ENCODE results near the gene PKDREJ. TPM values are rescaled to one million over a fixed set of nuclear protein-coding genes. Genes with fewer than 3 reads are reported as not detected.
A peak's percentile ranks its signal among the peaks of the same experiment; 100 is the strongest.

Gene PKDREJ
- total and polyA plus RNA-seq, 12 donors = 0.01 to 0.23 (median 0.10) TPM; not detected in 1

DNA sequence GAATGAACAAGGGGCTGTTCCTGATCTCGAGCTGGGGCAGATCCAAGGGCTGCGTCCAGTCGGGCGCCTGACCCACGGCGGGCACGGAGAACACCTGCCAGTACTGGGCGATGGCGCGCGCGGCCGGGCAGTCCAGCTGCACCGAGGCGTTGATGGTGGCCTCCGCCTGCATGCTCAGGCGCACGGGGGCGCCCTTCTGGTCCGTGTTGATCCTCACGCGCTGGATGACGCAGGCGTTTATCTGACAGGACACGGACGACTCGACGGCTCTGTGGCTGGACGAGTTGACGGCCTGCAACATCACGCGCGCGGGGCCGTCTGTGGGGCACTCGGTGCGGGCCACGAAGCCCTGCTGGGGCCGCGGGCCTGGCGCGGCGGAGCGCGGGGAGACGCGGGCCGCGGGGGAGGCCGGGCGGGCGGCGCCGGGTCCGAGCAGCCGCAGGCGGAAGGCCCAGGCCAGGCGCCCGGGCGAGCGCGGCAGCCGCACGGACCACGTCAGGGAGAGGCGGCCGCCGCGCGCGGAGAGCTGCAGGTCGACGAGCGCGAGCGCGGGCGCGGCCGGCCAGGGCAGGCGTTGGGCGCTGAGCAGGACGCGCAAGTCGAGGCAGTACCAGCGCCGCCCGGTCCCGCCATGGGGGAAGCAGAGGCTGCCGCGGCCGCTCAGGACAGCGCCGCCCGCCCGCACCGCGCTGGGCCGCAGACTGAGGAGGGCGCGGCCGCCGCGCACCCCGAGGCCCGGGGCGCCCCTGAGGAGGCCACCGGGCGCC is 511 bp downstream of the PKDREJ start:
- H3K9me3 ChIP-seq = peaks cover 0 to 6% (median 0%) of the 10 kb centered on the region in 11 donors
- intact Hi-C loops (cut with DNase I) = no loop called here

DNA sequence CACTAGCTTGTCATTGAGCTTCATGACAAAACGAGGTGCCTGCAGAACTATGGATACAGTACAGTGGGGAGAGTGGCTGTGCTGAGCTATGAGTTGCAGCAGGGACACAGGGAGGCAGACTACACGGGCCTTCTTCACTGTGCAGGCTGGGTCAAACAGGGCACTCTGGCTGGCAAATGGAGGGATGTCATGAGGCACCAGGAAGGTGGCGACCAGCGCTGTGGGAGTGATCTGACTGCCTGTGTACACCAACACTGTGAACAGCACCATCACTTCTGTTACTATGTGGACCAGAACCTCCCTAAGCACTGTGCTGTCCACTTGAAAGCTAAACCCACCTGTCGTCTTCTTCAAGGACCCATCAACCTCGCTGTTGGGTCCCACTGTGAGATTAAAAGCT is 3.1 kb downstream of the PKDREJ start:
- Histone ChIP-seq H3K9me3 (no peaks in the 10 kb centered on the region), H3K27ac (no peak overlapping the region), H3K4me3 (no peak overlapping the region), H3K36me3 (no peaks in the 10 kb centered on the region), H3K4me1 (peaks cover 0 to 19% (median 0%) of the 10 kb centered on the region in 9 donors), H3K27me3 (peaks cover 0 to 19% (median 0%) of the 10 kb centered on the region in 7 donors)
- 72 to 74% methylated on average over 6 of the region's 6 CpGs for WGBS, 2 donors
- no peak for ATAC-seq
- no peak for DNase-seq
- TF ChIP-seq, protein P1, sequence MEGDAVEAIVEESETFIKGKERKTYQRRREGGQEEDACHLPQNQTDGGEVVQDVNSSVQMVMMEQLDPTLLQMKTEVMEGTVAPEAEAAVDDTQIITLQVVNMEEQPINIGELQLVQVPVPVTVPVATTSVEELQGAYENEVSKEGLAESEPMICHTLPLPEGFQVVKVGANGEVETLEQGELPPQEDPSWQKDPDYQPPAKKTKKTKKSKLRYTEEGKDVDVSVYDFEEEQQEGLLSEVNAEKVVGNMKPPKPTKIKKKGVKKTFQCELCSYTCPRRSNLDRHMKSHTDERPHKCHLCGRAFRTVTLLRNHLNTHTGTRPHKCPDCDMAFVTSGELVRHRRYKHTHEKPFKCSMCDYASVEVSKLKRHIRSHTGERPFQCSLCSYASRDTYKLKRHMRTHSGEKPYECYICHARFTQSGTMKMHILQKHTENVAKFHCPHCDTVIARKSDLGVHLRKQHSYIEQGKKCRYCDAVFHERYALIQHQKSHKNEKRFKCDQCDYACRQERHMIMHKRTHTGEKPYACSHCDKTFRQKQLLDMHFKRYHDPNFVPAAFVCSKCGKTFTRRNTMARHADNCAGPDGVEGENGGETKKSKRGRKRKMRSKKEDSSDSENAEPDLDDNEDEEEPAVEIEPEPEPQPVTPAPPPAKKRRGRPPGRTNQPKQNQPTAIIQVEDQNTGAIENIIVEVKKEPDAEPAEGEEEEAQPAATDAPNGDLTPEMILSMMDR (IDR thresholded peaks at IDR 0.05) = no peak
- intact Hi-C loops (cut with DNase I) = no loop called here

More for the DNA sequence above, 511 bp downstream of the PKDREJ start:
- no peak overlapping the region for H3K27ac ChIP-seq
- no peaks in the 10 kb centered on the region for H3K36me3 ChIP-seq
- DNase-seq (peak; percentile 69 to 80), ATAC-seq (peak; percentile 39 to 66 (median 52))
- peaks cover 0 to 30% (median 12%) of the 10 kb centered on the region in 9 donors for H3K4me1 ChIP-seq
- WGBS, 2 donors = 10 to 12% methylated on average over 76 to 109 of the region's 109 CpGs
- TF ChIP-seq, protein P1 (IDR thresholded peaks at IDR 0.05) = peak in 6 of 9 donors; percentile 27 to 61 (median 48)
- peaks cover 0 to 19% (median 0%) of the 10 kb centered on the region in 7 donors for H3K27me3 ChIP-seq
- peak overlapping the region in 7 of 10 donors; percentile 22 to 39 (median 27) for H3K4me3 ChIP-seq

- Histone ChIP-seq H3K27ac (no peak overlapping the region), H3K36me3 (no peaks in the 10 kb centered on the region), H3K4me1 (peaks cover 0 to 19% (median 0%) of the 10 kb centered on the region in 9 donors), H3K27me3 (peaks cover 0 to 19% (median 0%) of the 10 kb centered on the region in 7 donors), H3K9me3 (no peaks in the 10 kb centered on the region), H3K4me3 (no peak overlapping the region)
- intact Hi-C loops (cut with DNase I) = loop anchor here in 2 of 10 donors (5.0 to 10.0 kb wide), 2 partner anchors 33 to 135 kb away; no protein-coding TSS in a partner anchor
- no peak for DNase-seq
- 69 to 77% methylated on average over 12 of the region's 12 CpGs for WGBS, 2 donors
- TF ChIP-seq, protein P1 (IDR thresholded peaks at IDR 0.05) = no peak
- no peak for ATAC-seq
These were observed 3.8 kb downstream of the PKDREJ start for GRCh38 chr22:46259374-46259773.

DNA sequence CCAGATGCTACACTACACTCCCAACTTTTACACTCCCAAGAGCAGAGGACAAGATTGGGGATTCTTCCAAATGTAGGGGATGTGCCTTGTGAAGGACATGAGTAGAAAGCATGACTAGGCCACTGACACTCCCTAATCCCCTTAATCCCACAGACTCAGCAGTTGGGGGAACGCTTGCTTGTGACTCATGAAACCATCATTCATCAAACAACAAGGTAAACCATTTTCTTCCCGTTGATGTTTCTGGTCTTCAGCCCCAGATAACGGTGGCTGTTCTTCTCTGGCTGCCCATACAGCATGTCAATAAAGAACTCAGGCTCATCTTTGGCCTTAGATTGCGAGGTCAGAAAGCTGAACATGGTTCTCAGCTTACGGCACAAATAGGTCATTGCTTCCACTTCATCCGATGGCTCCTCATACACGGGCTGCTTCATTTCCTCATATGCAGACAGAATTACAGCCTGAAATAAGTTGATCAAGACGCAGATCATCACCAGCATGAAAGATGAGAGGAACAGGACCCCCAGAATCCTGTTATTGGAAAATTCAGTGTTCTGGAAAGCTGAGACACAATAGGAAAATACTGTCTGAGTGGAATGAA is 6.7 kb downstream of the PKDREJ start:
- Histone ChIP-seq H3K4me1 (peaks cover 0 to 22% (median 2%) of the 10 kb centered on the region in 9 donors), H3K27ac (no peak overlapping the region), H3K27me3 (peaks cover 0 to 8% (median 0%) of the 10 kb centered on the region in 7 donors), H3K36me3 (no peaks in the 10 kb centered on the region), H3K9me3 (no peaks in the 10 kb centered on the region), H3K4me3 (no peak overlapping the region)
- 78 to 82% methylated on average over 8 of the region's 8 CpGs for WGBS, 2 donors
- DNase-seq (no peak), ATAC-seq (no peak)
- intact Hi-C loops (cut with DNase I) = loop anchor here in 2 of 10 donors (5.0 to 10.0 kb wide), 2 partner anchors 36 to 132 kb away; no protein-coding TSS in a partner anchor
- TF ChIP-seq, protein P1 (IDR thresholded peaks at IDR 0.05) = no peak

Measured in heart right ventricle (tissue), 16 donors.